GM12891 (cell line): ENCODE measurements around the gene CES2.
"Not testable (repeated sequence)": the region's sequence is repeated elsewhere in the genome, so short reads cannot be mapped to it uniquely, and the experiment has no call there.

Source experiments
- PAX5 ChIP-seq: IDR thresholded peaks from 2 replicates; pipeline ENCODE4 v1.6.1; 2011; ENCODE audit warnings: low read length, moderate library complexity, mild to moderate bottlenecking; ENCODE audit not compliant: insufficient read depth, severe bottlenecking
- POLR2A ChIP-seq: IDR thresholded peaks from 2 replicates; pipeline ENCODE4 v1.6.1; 2011; ENCODE audit warnings: low read depth, low read length, control low read depth
- TAF1 ChIP-seq: IDR thresholded peaks from 2 replicates; pipeline ENCODE4 v1.6.1; 2011; ENCODE audit warnings: low read depth, low read length, control low read depth

DNA sequence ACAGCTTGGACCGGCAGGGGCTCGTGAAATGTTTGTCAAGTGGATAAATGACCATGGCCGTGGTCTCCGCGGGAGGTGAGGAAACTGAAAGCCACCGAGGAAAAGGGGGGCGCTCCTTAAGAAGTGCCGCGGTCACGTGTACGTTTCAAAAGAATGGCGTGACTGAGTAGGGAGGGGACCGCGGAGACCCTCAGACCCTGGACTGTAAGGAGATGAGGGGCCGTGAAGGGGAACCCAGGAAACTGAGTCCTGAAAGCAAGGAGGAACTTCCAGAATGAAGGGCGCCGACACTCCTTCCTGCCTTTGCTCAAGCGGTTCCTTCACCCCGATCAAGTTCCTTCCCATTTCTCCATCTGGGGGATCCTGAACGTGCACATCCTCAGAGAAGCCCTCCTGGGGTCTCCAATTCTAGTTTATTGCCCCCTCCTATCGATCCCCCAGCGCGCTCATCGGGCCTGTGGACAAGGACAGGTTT, 440 bp upstream of the CES2 start:
- not testable (repeated sequence) for TF ChIP-seq POLR2A, TAF1, PAX5
